ENCODE data around the gene TDRD12. TPM values are rescaled to one million over a fixed set of nuclear protein-coding genes. Genes with fewer than 3 reads are reported as not detected.

The TDRD12 gene
- total and polyA plus RNA-seq, 9 donors, result 0.23 to 3.2 (median 1.9) TPM

DNA sequence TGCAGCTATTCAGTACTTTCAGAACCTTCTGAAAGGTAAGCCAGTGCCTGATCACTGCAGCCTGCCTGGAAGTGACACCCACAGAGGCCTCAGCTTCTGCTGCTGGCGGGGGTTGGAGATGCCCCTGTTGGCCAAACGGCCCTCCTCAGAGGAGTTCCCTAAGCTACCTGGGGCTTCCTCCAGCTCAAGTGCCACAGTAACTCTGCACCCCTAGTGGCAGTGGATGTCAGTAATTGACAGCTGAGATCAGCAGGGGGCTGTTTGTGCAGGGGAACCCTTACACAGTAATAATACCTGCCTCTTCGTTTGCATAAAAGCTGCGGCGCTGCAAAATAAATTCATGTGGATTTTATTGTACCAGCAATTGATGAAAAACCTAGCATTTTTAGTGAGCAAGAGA is 28.9 kb downstream of the TDRD12 start:
- H3K9me3 ChIP-seq, result no peaks in the 10 kb centered on the region
- DNase-seq, result no peak
- no peak overlapping the region for H3K4me3 ChIP-seq
- H3K36me3 ChIP-seq, result no peaks in the 10 kb centered on the region
- H3K4me1 ChIP-seq (ENCODE audit: insufficient read depth), result no peaks in the 10 kb centered on the region
- no peaks in the 10 kb centered on the region for H3K27me3 ChIP-seq
- TF ChIP-seq, protein P1, sequence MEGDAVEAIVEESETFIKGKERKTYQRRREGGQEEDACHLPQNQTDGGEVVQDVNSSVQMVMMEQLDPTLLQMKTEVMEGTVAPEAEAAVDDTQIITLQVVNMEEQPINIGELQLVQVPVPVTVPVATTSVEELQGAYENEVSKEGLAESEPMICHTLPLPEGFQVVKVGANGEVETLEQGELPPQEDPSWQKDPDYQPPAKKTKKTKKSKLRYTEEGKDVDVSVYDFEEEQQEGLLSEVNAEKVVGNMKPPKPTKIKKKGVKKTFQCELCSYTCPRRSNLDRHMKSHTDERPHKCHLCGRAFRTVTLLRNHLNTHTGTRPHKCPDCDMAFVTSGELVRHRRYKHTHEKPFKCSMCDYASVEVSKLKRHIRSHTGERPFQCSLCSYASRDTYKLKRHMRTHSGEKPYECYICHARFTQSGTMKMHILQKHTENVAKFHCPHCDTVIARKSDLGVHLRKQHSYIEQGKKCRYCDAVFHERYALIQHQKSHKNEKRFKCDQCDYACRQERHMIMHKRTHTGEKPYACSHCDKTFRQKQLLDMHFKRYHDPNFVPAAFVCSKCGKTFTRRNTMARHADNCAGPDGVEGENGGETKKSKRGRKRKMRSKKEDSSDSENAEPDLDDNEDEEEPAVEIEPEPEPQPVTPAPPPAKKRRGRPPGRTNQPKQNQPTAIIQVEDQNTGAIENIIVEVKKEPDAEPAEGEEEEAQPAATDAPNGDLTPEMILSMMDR (IDR thresholded peaks at IDR 0.05), result no peak
- TF ChIP-seq POLR2A (IDR thresholded peaks at IDR 0.05) (no peak), EP300 (IDR thresholded peaks at IDR 0.05) (no peak)
- WGBS, 3 donors, result 64 to 75% (median 66%) methylated on average over 5 of the region's 5 CpGs
- H3K27ac ChIP-seq, result no peak overlapping the region
- intact Hi-C loops (cut with DNase I), result no loop called here

DNA sequence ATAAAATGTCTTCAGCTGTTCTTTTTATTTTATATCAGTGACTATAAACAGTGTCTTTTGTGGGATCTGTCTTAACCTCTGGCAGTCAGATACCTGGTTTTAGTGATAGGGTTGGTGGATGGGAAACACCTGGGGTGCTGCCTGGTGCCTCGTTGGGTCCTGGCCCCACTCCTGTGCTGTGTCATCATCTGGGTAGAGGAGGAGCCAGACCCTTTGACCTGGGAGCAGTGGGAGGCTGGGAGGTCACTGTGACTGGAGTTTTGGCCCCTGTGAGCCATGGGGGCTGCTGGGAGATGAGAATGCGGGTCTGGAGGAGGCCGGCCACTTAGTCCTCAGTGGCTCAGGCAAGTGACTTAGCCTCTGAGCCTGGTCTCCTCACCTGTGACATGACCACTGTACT is 29.4 kb downstream of the TDRD12 start:
- H3K27me3 ChIP-seq, result no peaks in the 10 kb centered on the region
- no peak for DNase-seq
- no peak overlapping the region for H3K27ac ChIP-seq
- no peaks in the 10 kb centered on the region for H3K36me3 ChIP-seq
- H3K4me3 ChIP-seq, result no peak overlapping the region
- no peak for TF ChIP-seq POLR2A (IDR thresholded peaks at IDR 0.05)
- TF ChIP-seq, protein P1 (IDR thresholded peaks at IDR 0.05), result no peak
- TF ChIP-seq EP300 (IDR thresholded peaks at IDR 0.05), result no peak
- intact Hi-C loops (cut with DNase I), result no loop called here
- WGBS, 3 donors, result 50 to 59% (median 58%) methylated on average over 3 of the region's 3 CpGs
- H3K9me3 ChIP-seq, result no peaks in the 10 kb centered on the region
- H3K4me1 ChIP-seq (ENCODE audit: insufficient read depth), result no peaks in the 10 kb centered on the region

DNA sequence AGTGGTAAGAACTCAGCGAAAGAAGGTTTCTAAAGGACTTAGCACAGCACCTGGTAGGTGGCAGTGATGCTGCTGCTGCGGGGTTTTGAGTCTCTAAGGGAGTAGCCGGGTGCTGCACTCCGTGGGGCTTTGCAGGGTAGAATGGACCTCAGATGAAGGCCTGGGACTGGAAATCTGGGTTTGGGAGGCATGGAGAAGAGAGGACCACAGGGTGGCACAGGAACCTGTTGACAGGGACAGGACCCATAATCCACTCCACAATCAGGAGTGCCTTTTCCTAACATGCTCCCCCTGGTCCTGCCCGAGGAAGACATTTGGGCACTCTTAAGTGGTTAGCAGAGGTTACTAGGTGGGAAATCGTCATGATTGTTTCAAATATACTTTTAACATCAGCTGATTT is 29.8 kb downstream of the TDRD12 start:
- H3K27ac ChIP-seq, result no peak overlapping the region
- no peaks in the 10 kb centered on the region for H3K9me3 ChIP-seq
- no peaks in the 10 kb centered on the region for H3K27me3 ChIP-seq
- H3K36me3 ChIP-seq, result no peaks in the 10 kb centered on the region
- no peak for DNase-seq
- 69 to 71% (median 71%) methylated on average over 6 of the region's 6 CpGs for WGBS, 3 donors
- no peak overlapping the region for H3K4me3 ChIP-seq
- TF ChIP-seq EP300 (IDR thresholded peaks at IDR 0.05) (no peak), POLR2A (IDR thresholded peaks at IDR 0.05) (no peak)
- TF ChIP-seq, protein P1 (IDR thresholded peaks at IDR 0.05), result no peak
- no peaks in the 10 kb centered on the region for H3K4me1 ChIP-seq (ENCODE audit: insufficient read depth)
- intact Hi-C loops (cut with DNase I), result no loop called here

DNA sequence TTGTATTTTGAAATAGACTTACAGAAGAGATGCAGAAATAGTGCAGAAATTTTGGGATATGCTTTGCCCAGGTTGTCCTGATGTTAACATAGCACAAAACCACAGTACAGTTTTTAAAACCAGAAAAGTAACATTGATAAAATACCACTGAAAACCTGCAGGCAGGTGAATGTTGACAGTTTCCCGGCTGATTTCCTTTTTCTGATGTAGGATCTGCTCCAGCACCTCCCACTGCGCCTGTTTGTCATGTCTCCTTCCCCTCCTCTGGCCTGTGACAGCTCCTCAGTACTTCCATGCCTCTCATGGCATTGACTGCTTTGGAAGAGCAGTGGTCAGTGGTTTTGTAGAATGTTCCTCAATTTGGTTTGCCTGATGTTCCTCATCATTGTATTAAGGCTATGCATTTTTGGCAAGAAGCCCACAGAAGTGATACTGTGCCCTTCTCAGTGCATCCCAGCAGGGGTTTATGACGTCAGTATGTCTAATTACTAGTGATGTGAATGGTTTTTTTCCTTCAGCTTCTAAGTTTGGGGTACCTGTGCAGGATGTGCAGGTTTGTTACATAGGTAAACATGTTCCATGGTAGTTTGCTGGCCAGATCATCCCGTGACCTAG is 31.0 kb downstream of the TDRD12 start:
- Histone ChIP-seq H3K4me1 (ENCODE audit: insufficient read depth) (no peaks in the 10 kb centered on the region), H3K27me3 (no peaks in the 10 kb centered on the region), H3K9me3 (no peaks in the 10 kb centered on the region), H3K4me3 (no peak overlapping the region), H3K36me3 (no peaks in the 10 kb centered on the region), H3K27ac (no peak overlapping the region)
- WGBS, 3 donors, result 52 to 67% (median 55%) methylated on average over 4 of the region's 4 CpGs
- TF ChIP-seq, protein P1 (IDR thresholded peaks at IDR 0.05), result no peak
- no peak for TF ChIP-seq POLR2A (IDR thresholded peaks at IDR 0.05)
- no peak for TF ChIP-seq EP300 (IDR thresholded peaks at IDR 0.05)
- intact Hi-C loops (cut with DNase I), result no loop called here
- no peak for DNase-seq
